ENCODE data around the gene ZSCAN12.
"Not testable (repeated sequence)": the region's sequence is repeated elsewhere in the genome, so short reads cannot be mapped to it uniquely, and the experiment has no call there.

ZSCAN12 gene

GRCh38 chr6:28399350-28400121 lies at the start of gene ZSCAN12:
Gene ZSCAN12, minus strand, starts transcription at chr6:28399747. Its CDS starts 1,342 bp downstream, at chr6:28398405.
- in situ Hi-C loops (cut with MboI; ENCODE audit: low sequenced_read_pairs), result no loop called here

GRCh38 chr6:28449056-28449455 lies 49.5 kb upstream of the ZSCAN12 start:
- in situ Hi-C loops (cut with MboI; ENCODE audit: low sequenced_read_pairs), result no loop called here

GRCh38 chr6:28447512-28447906 lies 48.0 kb upstream of the ZSCAN12 start:
- in situ Hi-C loops (cut with MboI; ENCODE audit: low sequenced_read_pairs), result not testable (repeated sequence)

GRCh38 chr6:28446818-28447511 lies 47.4 kb upstream of the ZSCAN12 start:
- in situ Hi-C loops (cut with MboI; ENCODE audit: low sequenced_read_pairs), result no loop called here

- in situ Hi-C loops (cut with MboI; ENCODE audit: low sequenced_read_pairs), result not testable (repeated sequence)
Measured at GRCh38 chr6:28444759-28445158, 45.2 kb upstream of the ZSCAN12 start.

- in situ Hi-C loops (cut with MboI; ENCODE audit: low sequenced_read_pairs), result no loop called here
Measured at GRCh38 chr6:28443112-28443773, 43.7 kb upstream of the ZSCAN12 start, which contains the start of gene ZSCAN23. Gene ZSCAN23, minus strand, starts transcription at chr6:28443491. Its CDS starts 7,225 bp downstream, at chr6:28436266.

- in situ Hi-C loops (cut with MboI; ENCODE audit: low sequenced_read_pairs), result no loop called here
Measured at GRCh38 chr6:28442586-28442985, 43.0 kb upstream of the ZSCAN12 start.

GRCh38 chr6:28436404-28436803 lies 36.9 kb upstream of the ZSCAN12 start:
- in situ Hi-C loops (cut with MboI; ENCODE audit: low sequenced_read_pairs), result no loop called here

- in situ Hi-C loops (cut with MboI; ENCODE audit: low sequenced_read_pairs), result no loop called here
Measured at GRCh38 chr6:28433119-28433518, 33.6 kb upstream of the ZSCAN12 start.

- in situ Hi-C loops (cut with MboI; ENCODE audit: low sequenced_read_pairs), result no loop called here
Measured at GRCh38 chr6:28429781-28430180, 30.2 kb upstream of the ZSCAN12 start.

GRCh38 chr6:28425944-28426541 lies 26.5 kb upstream of the ZSCAN12 start:
- in situ Hi-C loops (cut with MboI; ENCODE audit: low sequenced_read_pairs), result no loop called here

- in situ Hi-C loops (cut with MboI; ENCODE audit: low sequenced_read_pairs), result no loop called here
Measured at GRCh38 chr6:28424163-28424562, 24.6 kb upstream of the ZSCAN12 start.

- in situ Hi-C loops (cut with MboI; ENCODE audit: low sequenced_read_pairs), result no loop called here
Measured at GRCh38 chr6:28423546-28423945, 24.0 kb upstream of the ZSCAN12 start.

- in situ Hi-C loops (cut with MboI; ENCODE audit: low sequenced_read_pairs), result no loop called here
Measured at GRCh38 chr6:28413681-28414080, 14.1 kb upstream of the ZSCAN12 start.

- in situ Hi-C loops (cut with MboI; ENCODE audit: low sequenced_read_pairs), result no loop called here
Measured at GRCh38 chr6:28410767-28411166, 11.2 kb upstream of the ZSCAN12 start.

- in situ Hi-C loops (cut with MboI; ENCODE audit: low sequenced_read_pairs), result no loop called here
Measured at GRCh38 chr6:28408076-28408802, 8.7 kb upstream of the ZSCAN12 start.

- in situ Hi-C loops (cut with MboI; ENCODE audit: low sequenced_read_pairs), result no loop called here
Measured at GRCh38 chr6:28407401-28407800, 7.9 kb upstream of the ZSCAN12 start.

GRCh38 chr6:28403923-28404322 lies 4.4 kb upstream of the ZSCAN12 start:
- in situ Hi-C loops (cut with MboI; ENCODE audit: low sequenced_read_pairs), result not testable (repeated sequence)

- in situ Hi-C loops (cut with MboI; ENCODE audit: low sequenced_read_pairs), result no loop called here
Measured at GRCh38 chr6:28402197-28402596, 2.6 kb upstream of the ZSCAN12 start.

- in situ Hi-C loops (cut with MboI; ENCODE audit: low sequenced_read_pairs), result no loop called here
Measured at GRCh38 chr6:28401172-28401571, 1.6 kb upstream of the ZSCAN12 start.

- in situ Hi-C loops (cut with MboI; ENCODE audit: low sequenced_read_pairs), result no loop called here
Measured at GRCh38 chr6:28400122-28400451, 540 bp upstream of the ZSCAN12 start.

Measured in HL-60/S4 (cell line).